GM18519 (cell line): ENCODE data around the gene PCDHA9.
"Not testable (repeated sequence)": the region's sequence is repeated elsewhere in the genome, so short reads cannot be mapped to it uniquely, and the experiment has no call there.

Source experiments
- ATAC-seq: cut with Tn5 transposase; IDR thresholded peaks from one replicate; pipeline ENCODE4 v1.9.1; 2021; ENCODE audit warnings: mild to moderate bottlenecking, moderate library complexity; ENCODE audit not compliant: unreplicated experiment, low FRiP score

Gene PCDHA9

GRCh38 chr5:140875085-140876065 is 27.2 kb downstream of the PCDHA9 start, which contains the start of gene PCDHA12:
Gene PCDHA12 (plus strand): TSS chr5:140875308. CDS start chr5:140875473, 165 bp downstream.
- no peak for ATAC-seq

GRCh38 chr5:140876541-140877261 is 28.5 kb downstream of the PCDHA9 start:
- ATAC-seq = not testable (repeated sequence)

- no peak for ATAC-seq
Measured at GRCh38 chr5:140877262-140877581, 29.0 kb downstream of the PCDHA9 start.

GRCh38 chr5:140881889-140882590 is 33.9 kb downstream of the PCDHA9 start, which contains the start of gene PCDHA13:
Gene PCDHA13 (plus strand): TSS chr5:140882124. CDS start chr5:140882269, 145 bp downstream.
- ATAC-seq = no peak

- ATAC-seq = no peak
Measured at GRCh38 chr5:140882591-140882899, 34.4 kb downstream of the PCDHA9 start.

- no peak for ATAC-seq
Measured at GRCh38 chr5:140883373-140883772, 35.2 kb downstream of the PCDHA9 start.

- ATAC-seq = no peak
Measured at GRCh38 chr5:140883927-140884697, 35.9 kb downstream of the PCDHA9 start.
